DND-41 (cell line): ENCODE results near the gene MAB21L1.

Experiments
- ATAC-seq: fragments of 200-7000 bp; cut with Tn5 transposase; 3 replicates; pipeline ENCODE4 v1.9.1; 2021; ENCODE audit warnings: low read depth; ENCODE audit not compliant: insufficient read depth
- DNase-seq: peaks from one replicate; pipeline ENCODE4 v3.0.0-alpha.2; 2020
- H2AFZ ChIP-seq: 2 replicates; pipeline ENCODE4 v1.6.0; 2012; ENCODE audit warnings: low read depth, low read length
- H3K27ac ChIP-seq: 2 replicates; pipeline ENCODE4 v1.5.1; 2012; ENCODE audit warnings: low read length, inconsistent platforms
- H3K27me3 ChIP-seq: fragments of 200-600 bp; sonication (generic); 2 replicates; pipeline ENCODE4 v1.6.0; 2012; ENCODE audit warnings: low read length, mild to moderate bottlenecking, inconsistent platforms; ENCODE audit not compliant: insufficient read depth, poor library complexity
- H3K36me3 ChIP-seq: 2 replicates; pipeline ENCODE4 v1.5.1; 2012; ENCODE audit warnings: low read length, inconsistent platforms; ENCODE audit not compliant: insufficient read depth
- H3K4me1 ChIP-seq: 2 replicates; pipeline ENCODE4 v1.5.1; 2012; ENCODE audit warnings: mild to moderate bottlenecking, low read length; ENCODE audit not compliant: insufficient read depth
- H3K4me2 ChIP-seq: 2 replicates; pipeline ENCODE4 v1.6.0; 2012; ENCODE audit warnings: mild to moderate bottlenecking, moderate library complexity, low read length, inconsistent platforms; ENCODE audit not compliant: insufficient read depth
- H3K4me3 ChIP-seq, 2 experiments: fragments of 200-600 bp in 1 of 2; shearing (Covaris generic) in 1 of 2; 2 replicates each; pipeline ENCODE4 v1.5.1; 2012 to 2016; ENCODE audit warnings: inconsistent platforms in 2 of 2, low read length in 2 of 2, mild to moderate bottlenecking in 2 of 2, low read depth in 1 of 2, moderate library complexity in 1 of 2
- H3K79me2 ChIP-seq: 2 replicates; pipeline ENCODE4 v1.6.0; 2012; ENCODE audit warnings: low read length, inconsistent platforms; ENCODE audit not compliant: insufficient read depth
- H3K9ac ChIP-seq: 2 replicates; pipeline ENCODE4 v1.6.0; 2012; ENCODE audit warnings: low read depth, mild to moderate bottlenecking, inconsistent platforms, low read length, moderate library complexity
- H3K9me3 ChIP-seq: 2 replicates; pipeline ENCODE4 v1.5.1; 2012; ENCODE audit warnings: low read length, moderate library complexity, mild to moderate bottlenecking, inconsistent platforms; ENCODE audit not compliant: insufficient read depth, severe bottlenecking
- H4K20me1 ChIP-seq: 2 replicates; pipeline ENCODE4 v1.6.0; 2012; ENCODE audit warnings: low read length; ENCODE audit not compliant: insufficient read depth
- CTCF ChIP-seq: IDR thresholded peaks from 2 replicates; pipeline ENCODE4 v1.5.1; 2012; ENCODE audit warnings: borderline replicate concordance, low read length, moderate library complexity, mild to moderate bottlenecking; ENCODE audit not compliant: poor library complexity, severe bottlenecking; ENCODE audit errors: extremely low read depth
- EZH2 ChIP-seq: IDR thresholded peaks from 3 replicates; pipeline ENCODE4 v1.6.1; 2012; ENCODE audit warnings: borderline replicate concordance, low read depth, mild to moderate bottlenecking, moderate library complexity, low read length, inconsistent platforms; ENCODE audit not compliant: severe bottlenecking

Gene MAB21L1

GRCh38 chr13:35499196-35499662 lies 22.7 kb upstream of the MAB21L1 start:
- H3K4me3 ChIP-seq = no peak overlapping the region
- H3K36me3 ChIP-seq = no peaks in the 10 kb centered on the region
- no peak overlapping the region for H2AFZ ChIP-seq
- H3K27ac ChIP-seq = no peak overlapping the region
- H3K79me2 ChIP-seq = no peaks in the 10 kb centered on the region
- no peaks in the 10 kb centered on the region for H4K20me1 ChIP-seq
- TF ChIP-seq EZH2 = no peak
- no peak for TF ChIP-seq CTCF
- H3K9me3 ChIP-seq = no peaks in the 10 kb centered on the region
- H3K9ac ChIP-seq = no peak overlapping the region
- no peak for DNase-seq
- ATAC-seq = no peak
- no peaks in the 10 kb centered on the region for H3K4me1 ChIP-seq
- H3K4me2 ChIP-seq = no peak overlapping the region
- no peaks in the 10 kb centered on the region for H3K27me3 ChIP-seq

GRCh38 chr13:35498231-35498630 lies 21.7 kb upstream of the MAB21L1 start:
- Histone ChIP-seq H2AFZ (no peak overlapping the region), H3K4me3 (no peak overlapping the region), H3K9ac (no peak overlapping the region), H3K4me1 (no peaks in the 10 kb centered on the region), H3K27ac (no peak overlapping the region), H3K4me2 (no peak overlapping the region), H3K36me3 (no peaks in the 10 kb centered on the region), H3K79me2 (no peaks in the 10 kb centered on the region), H4K20me1 (no peaks in the 10 kb centered on the region), H3K27me3 (no peaks in the 10 kb centered on the region), H3K9me3 (no peaks in the 10 kb centered on the region)
- no peak for ATAC-seq
- no peak for DNase-seq
- TF ChIP-seq CTCF = no peak
- TF ChIP-seq EZH2 = no peak

- H3K9ac ChIP-seq = no peak overlapping the region
- H3K4me3 ChIP-seq = no peak overlapping the region
- H3K36me3 ChIP-seq = no peaks in the 10 kb centered on the region
- no peak for DNase-seq
- no peak for ATAC-seq
- no peak overlapping the region for H2AFZ ChIP-seq
- TF ChIP-seq EZH2 (no peak), CTCF (no peak)
- H4K20me1 ChIP-seq = no peaks in the 10 kb centered on the region
- H3K27me3 ChIP-seq = no peaks in the 10 kb centered on the region
- H3K4me2 ChIP-seq = no peak overlapping the region
- no peak overlapping the region for H3K27ac ChIP-seq
- no peaks in the 10 kb centered on the region for H3K9me3 ChIP-seq
- H3K79me2 ChIP-seq = no peaks in the 10 kb centered on the region
- no peaks in the 10 kb centered on the region for H3K4me1 ChIP-seq
These were observed 20.4 kb upstream of the MAB21L1 start for GRCh38 chr13:35496761-35497386.
